Sigmoid colon (tissue), 4 donors: ENCODE data around the gene TMEM185A.

Source experiments
- EP300 ChIP-seq, 4 donors: sonication (generic); formaldehyde crosslinking; IDR thresholded peaks; one replicate each; pipeline ENCODE4 v1.6.1; 2017; ENCODE audit warnings: antibody characterized with exemption in 4 of 4
- POLR2A ChIP-seq, 2 donors: fragments of 450-650 bp; IDR thresholded peaks; one replicate each; pipeline ENCODE4 v1.6.1; 2016; ENCODE audit warnings: antibody characterized with exemption in 2 of 2, mild to moderate bottlenecking in 2 of 2, moderate library complexity in 2 of 2
- POLR2AphosphoS5 ChIP-seq, 4 donors: sonication (generic); formaldehyde crosslinking; IDR thresholded peaks; one replicate each; pipeline ENCODE4 v1.6.1; 2017; ENCODE audit warnings: antibody characterized with exemption in 4 of 4
- TF ChIP-seq, protein P1 (sequence below), 4 experiments: fragments of 450-650 bp in 3 of 4; fragments of 200-600 bp in 1 of 4; IDR thresholded peaks; one replicate each; pipeline ENCODE4 v1.5.1; 2016 to 2019; ENCODE audit warnings: antibody characterized with exemption in 4 of 4, mild to moderate bottlenecking in 3 of 4, moderate library complexity in 2 of 4

- TF ChIP-seq, protein P1, sequence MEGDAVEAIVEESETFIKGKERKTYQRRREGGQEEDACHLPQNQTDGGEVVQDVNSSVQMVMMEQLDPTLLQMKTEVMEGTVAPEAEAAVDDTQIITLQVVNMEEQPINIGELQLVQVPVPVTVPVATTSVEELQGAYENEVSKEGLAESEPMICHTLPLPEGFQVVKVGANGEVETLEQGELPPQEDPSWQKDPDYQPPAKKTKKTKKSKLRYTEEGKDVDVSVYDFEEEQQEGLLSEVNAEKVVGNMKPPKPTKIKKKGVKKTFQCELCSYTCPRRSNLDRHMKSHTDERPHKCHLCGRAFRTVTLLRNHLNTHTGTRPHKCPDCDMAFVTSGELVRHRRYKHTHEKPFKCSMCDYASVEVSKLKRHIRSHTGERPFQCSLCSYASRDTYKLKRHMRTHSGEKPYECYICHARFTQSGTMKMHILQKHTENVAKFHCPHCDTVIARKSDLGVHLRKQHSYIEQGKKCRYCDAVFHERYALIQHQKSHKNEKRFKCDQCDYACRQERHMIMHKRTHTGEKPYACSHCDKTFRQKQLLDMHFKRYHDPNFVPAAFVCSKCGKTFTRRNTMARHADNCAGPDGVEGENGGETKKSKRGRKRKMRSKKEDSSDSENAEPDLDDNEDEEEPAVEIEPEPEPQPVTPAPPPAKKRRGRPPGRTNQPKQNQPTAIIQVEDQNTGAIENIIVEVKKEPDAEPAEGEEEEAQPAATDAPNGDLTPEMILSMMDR (IDR thresholded peaks at IDR 0.05): no peak
- TF ChIP-seq EP300 (IDR thresholded peaks at IDR 0.05) (no peak), POLR2AphosphoS5 (IDR thresholded peaks at IDR 0.05) (no peak), POLR2A (IDR thresholded peaks at IDR 0.05) (no peak)
Measured at GRCh38 chrX:149638860-149639259, 7.3 kb upstream of the TMEM185A start.
